Keratinocyte (primary cell): ENCODE data around the gene CDT1. TPM values are rescaled to one million over a fixed set of nuclear protein-coding genes. Genes with fewer than 3 reads are reported as not detected.

Experiments
- DNase-seq: peaks from one replicate; pipeline ENCODE4 v3.0.0-alpha.2; 2011; ENCODE audit warnings: low read depth, missing footprints, low spot score
- FAIRE-seq: peaks from 2 replicates; lab custom pipeline; 2011; peaks lifted over from hg19 to GRCh38; lab: Jason Lieb, UNC
- H2AFZ ChIP-seq: 2 replicates; pipeline ENCODE4 v1.6.0; 2012; ENCODE audit warnings: low read length, control low read depth, inconsistent platforms; ENCODE audit not compliant: control insufficient read depth
- H3K27ac ChIP-seq: 2 replicates; pipeline ENCODE4 v1.5.1; 2011; ENCODE audit warnings: low read length; ENCODE audit not compliant: control insufficient read depth, insufficient read depth
- H3K27me3 ChIP-seq: 3 replicates; pipeline ENCODE4 v1.6.0; 2011; ENCODE audit warnings: low read length; ENCODE audit not compliant: control insufficient read depth, insufficient read depth; ENCODE audit errors: extremely low read depth
- H3K36me3 ChIP-seq, 2 experiments: 2 replicates in 1 of 2; 3 replicates in 1 of 2; pipeline ENCODE4 v1.5.1; 2011; ENCODE audit warnings: low read length in 2 of 2, mild to moderate bottlenecking in 1 of 2; ENCODE audit not compliant: control insufficient read depth in 2 of 2, insufficient read depth in 2 of 2; ENCODE audit errors: extremely low read depth in 1 of 2
- H3K4me1 ChIP-seq: 3 replicates; pipeline ENCODE4 v1.5.1; 2011; ENCODE audit warnings: low read length; ENCODE audit not compliant: control insufficient read depth, insufficient read depth; ENCODE audit errors: extremely low read depth
- H3K4me2 ChIP-seq: 3 replicates; pipeline ENCODE4 v1.6.0; 2011; ENCODE audit warnings: low read depth, low read length; ENCODE audit not compliant: control insufficient read depth, insufficient read depth; ENCODE audit errors: extremely low read depth
- H3K4me3 ChIP-seq, 3 experiments: fragments of 200-600 bp in 1 of 3; sonication (generic) in 1 of 3; 2 replicates in 2 of 3; 3 replicates in 1 of 3; pipeline ENCODE4 v1.5.1; 2011 to 2016; ENCODE audit warnings: low read length in 3 of 3, mild to moderate bottlenecking in 3 of 3, control low read depth in 2 of 3, inconsistent platforms in 1 of 3, low read depth in 1 of 3, mixed read lengths in 1 of 3, mixed run types in 1 of 3, moderate library complexity in 1 of 3; ENCODE audit not compliant: control insufficient read depth in 2 of 3, insufficient read depth in 2 of 3; ENCODE audit errors: extremely low read depth in 1 of 3
- H3K79me2 ChIP-seq: 2 replicates; pipeline ENCODE4 v1.6.0; 2012; ENCODE audit warnings: low read length; ENCODE audit not compliant: control insufficient read depth, insufficient read depth
- H3K9ac ChIP-seq: 3 replicates; pipeline ENCODE4 v1.6.0; 2011; ENCODE audit warnings: low read length; ENCODE audit not compliant: control insufficient read depth, insufficient read depth; ENCODE audit errors: extremely low read depth
- H3K9me1 ChIP-seq: 3 replicates; pipeline ENCODE4 v1.6.0; 2011; ENCODE audit warnings: low read length; ENCODE audit not compliant: control insufficient read depth, insufficient read depth; ENCODE audit errors: extremely low read depth
- H3K9me3 ChIP-seq: 2 replicates; pipeline ENCODE4 v1.5.1; 2012; ENCODE audit warnings: low read depth, low read length; ENCODE audit not compliant: control insufficient read depth
- H4K20me1 ChIP-seq: 3 replicates; pipeline ENCODE4 v1.6.0; 2011; ENCODE audit warnings: low read length; ENCODE audit not compliant: control insufficient read depth, insufficient read depth; ENCODE audit errors: extremely low read depth
- CTCF ChIP-seq, 3 experiments: IDR thresholded peaks in 1 of 3; conservative IDR thresholded peaks in 1 of 3; optimal IDR thresholded peaks in 1 of 3; 2 replicates in 2 of 3; 3 replicates in 1 of 3; pipeline versions ENCODE3 to v1.5.1; 2011; ENCODE audit warnings: low read length in 3 of 3, mild to moderate bottlenecking in 3 of 3, moderate library complexity in 2 of 3, control low read depth in 1 of 3, inconsistent platforms in 1 of 3; ENCODE audit not compliant: insufficient read depth in 2 of 3; ENCODE audit errors: extremely low read depth in 1 of 3
- EZH2 ChIP-seq: IDR thresholded peaks from one replicate; pipeline ENCODE4 v1.6.1; 2012; ENCODE audit warnings: inconsistent platforms, mild to moderate bottlenecking, low read length, moderate library complexity
- dilution Hi-C: fragments of 300-500 bp; cut with MboI; formaldehyde crosslinking; loops from one replicate; pipeline ENCODE4 v1.7.0; 2020; ENCODE audit warnings: low sequenced_read_pairs; ENCODE audit not compliant: extremely low pct_ligation_motif_present
- polyA minus RNA-seq, 3 experiments: library from RNA; depleted of rRNA, polyadenylated mRNA; stranded (reverse); fragments of >200 nt; gene quantifications; 1 replicate in 1 of 3; 2 replicates in 1 of 3; 3 replicates in 1 of 3; pipeline ENCODE4 v1.2.3, GENCODE V29; 2011
- polyA plus RNA-seq, 5 experiments: library from polyadenylated mRNA; depleted of rRNA in 3 of 5; stranded (reverse) in 3 of 5; stranded (forward) in 1 of 5; unstranded in 1 of 5; fragments of >200 nt; gene quantifications; 1 replicate in 1 of 5; 2 replicates in 3 of 5; 3 replicates in 1 of 5; pipeline versions ENCODE4 v1.2.1 to v1.2.3, GENCODE V29; 2011 to 2012; ENCODE audit warnings: missing spikeins in 2 of 5, low read depth in 1 of 5, low replicate concordance in 1 of 5

CDT1 gene
- polyA plus RNA-seq = 1.0 to 4.9 TPM (median 2.0 TPM) in 3 replicates
- 0.10 TPM for polyA plus RNA-seq (2011; ENCODE audit: low read depth)
- 0.94 and 4.1 TPM in 2 replicates for polyA plus RNA-seq (2011; cell fraction: cytosol; rRNA removed)
- polyA plus RNA-seq (2011; cell fraction: nucleus; rRNA removed) = 0.60 and 1.0 TPM in 2 replicates
- polyA plus RNA-seq (2012; ENCODE audit: low replicate concordance) = 0.55 and 7.5 TPM in 2 replicates
- 0.30 to 9.4 TPM (median 4.0 TPM) in 3 replicates for polyA minus RNA-seq
- 5.9 TPM for polyA minus RNA-seq (2011; cell fraction: cytosol; rRNA and poly(A)+ RNA removed)
- 1.2 and 2.5 TPM in 2 replicates for polyA minus RNA-seq (2011; cell fraction: nucleus; rRNA and poly(A)+ RNA removed)

- peaks cover 11% of the 10 kb centered on the region for H3K4me1 ChIP-seq
- peak within 1 kb of the TSS; percentile 91 for H3K4me2 ChIP-seq
- H3K27me3 ChIP-seq = no peaks in the 10 kb centered on the region
- H2AFZ ChIP-seq = peak within 1 kb of the TSS; percentile 19
- dilution Hi-C loops = no loop called here
- TF ChIP-seq CTCF (optimal IDR thresholded peaks at IDR 0.05 in 1 of 3, IDR thresholded peaks at IDR 0.05 in 1 of 3, conservative IDR thresholded peaks at IDR 0.05 in 1 of 3; ENCODE audit: extremely low read depth in 1 of 3, insufficient read depth in 2 of 3, low read length in 3 of 3) = no peak
- TF ChIP-seq EZH2 = no peak
- no peaks in the 10 kb centered on the region for H3K9me3 ChIP-seq
- peak within 1 kb of the TSS; percentile 77 for H3K9ac ChIP-seq
- no peak for FAIRE-seq
- peaks cover 11% of the 10 kb centered on the region for H3K79me2 ChIP-seq
- peak within 1 kb of the TSS; percentile 61 for H3K27ac ChIP-seq
- peak within 1 kb of the TSS; percentile 66 to 81 (median 72) for H3K4me3 ChIP-seq
- DNase-seq = no peak
- no peaks in the 10 kb centered on the region for H3K9me1 ChIP-seq
- peaks cover 2 to 13% of the 10 kb centered on the region in 2 experiments for H3K36me3 ChIP-seq
- peaks cover 2% of the 10 kb centered on the region for H4K20me1 ChIP-seq
These were observed at the start of gene CDT1 for GRCh38 chr16:88803264-88803987. CDT1 (plus strand) TSS chr16:88803789; CDS start chr16:88803832, 43 bp downstream.

GRCh38 chr16:88754109-88754911 lies 49.3 kb upstream of the CDT1 start:
- H3K4me3 ChIP-seq = no peak overlapping the region
- H3K9ac ChIP-seq = peak overlapping the region; percentile 67
- no peaks in the 10 kb centered on the region for H3K27me3 ChIP-seq
- TF ChIP-seq CTCF (optimal IDR thresholded peaks at IDR 0.05 in 1 of 3, IDR thresholded peaks at IDR 0.05 in 1 of 3, conservative IDR thresholded peaks at IDR 0.05 in 1 of 3; ENCODE audit: extremely low read depth in 1 of 3, insufficient read depth in 2 of 3, low read length in 3 of 3) (no peak), EZH2 (no peak)
- FAIRE-seq = no peak
- no peak for DNase-seq
- H3K9me3 ChIP-seq = no peaks in the 10 kb centered on the region
- peak overlapping the region; percentile 61 for H3K27ac ChIP-seq
- H3K4me2 ChIP-seq = peak overlapping the region; percentile 81
- peaks cover 11 to 21% of the 10 kb centered on the region in 2 experiments for H3K36me3 ChIP-seq
- dilution Hi-C loops = loop anchor here (25.0 kb wide), 1 partner anchor 92 kb away; the partner anchor contains the start of genes CYBA and MVD
- peaks cover 16% of the 10 kb centered on the region for H4K20me1 ChIP-seq
- peaks cover 26% of the 10 kb centered on the region for H3K4me1 ChIP-seq
- H3K9me1 ChIP-seq = no peaks in the 10 kb centered on the region
- peaks cover 78% of the 10 kb centered on the region for H3K79me2 ChIP-seq
- no peak overlapping the region for H2AFZ ChIP-seq
